Measurements from ENCODE around the gene OR10G3. TPM values are rescaled to one million over a fixed set of nuclear protein-coding genes. Genes with fewer than 3 reads are reported as not detected.
A peak's percentile ranks its signal among the peaks of the same experiment; 100 is the strongest.

OR10G3 gene
- total RNA-seq, 1 experiment from 2014 or later: not detected

GRCh38 chr14:21527318-21527679 is 52.6 kb downstream of the OR10G3 start:
- Histone ChIP-seq H4K5ac (ENCODE audit: insufficient read length, low read depth, low read length) (no peak overlapping the region), H4K91ac (ENCODE audit: insufficient read length, low read depth, low read length) (no peak overlapping the region), H2BK120ac (ENCODE audit: low read depth, low read length, poor library complexity, severe bottlenecking) (peak overlapping the region; percentile 12), H3K4me2 (ENCODE audit: insufficient read depth, insufficient read length, low read length) (peak overlapping the region; percentile 65), H2BK5ac (ENCODE audit: insufficient read length, low read length) (no peak overlapping the region), H3K27me3 (ENCODE audit: insufficient read depth, low read length) (no peaks in the 10 kb centered on the region), H2BK12ac (ENCODE audit: insufficient read length, low read depth, low read length) (no peak overlapping the region), H3K18ac (ENCODE audit: insufficient read length, low read depth, low read length) (no peak overlapping the region), H3K79me2 (ENCODE audit: insufficient read depth, low read length) (peaks cover 19% of the 10 kb centered on the region; the same call in 1 of the 2 replicates), H4K8ac (replicated peaks; ENCODE audit: insufficient read length, low read depth, low read length) (no peak overlapping the region), H2AFZ (ENCODE audit: low read length) (no peak overlapping the region), H3K9ac (ENCODE audit: extremely low read depth, insufficient read length, low read length) (no peak overlapping the region), H3T11ph (ENCODE audit: low read length) (no peak overlapping the region), H3K27ac (ENCODE audit: insufficient read length, low read depth, low read length) (peak overlapping the region; percentile 98), H3K14ac (ENCODE audit: insufficient read depth, low read length) (no peak overlapping the region), H4K20me1 (ENCODE audit: control insufficient read depth, insufficient read depth, insufficient read length) (no peaks in the 10 kb centered on the region), H2BK15ac (ENCODE audit: low read depth, low read length) (no peak overlapping the region), H3K56ac (ENCODE audit: insufficient read length, low read depth, low read length) (no peak overlapping the region), H3K23ac (ENCODE audit: insufficient read length, low read depth, low read length) (no peak overlapping the region), H3K4ac (ENCODE audit: low read depth, low read length) (no peak overlapping the region), H3K9me3 (ENCODE audit: control insufficient read depth, low read depth, low read length) (no peaks in the 10 kb centered on the region), H2AK5ac (ENCODE audit: insufficient read length, low read length) (no peak overlapping the region), H3K79me1 (ENCODE audit: insufficient read depth, low read depth, low read length, poor library complexity, severe bottlenecking) (peaks cover 9% of the 10 kb centered on the region), H3K23me2 (ENCODE audit: insufficient read length, low read depth, low read length, poor library complexity, severe bottlenecking) (peaks cover 8% of the 10 kb centered on the region), H2BK20ac (ENCODE audit: low read depth, low read length, poor library complexity, severe bottlenecking) (no peak overlapping the region), H3K4me1 (ENCODE audit: insufficient read depth, low read length) (peaks cover 12% of the 10 kb centered on the region; the same call in 1 of the 2 replicates)
- H3K36me3 Mint-ChIP-seq (ENCODE audit: insufficient read depth in 1 of 3, low read depth in 3 of 3): peaks cover 40 to 65% (median 46%) of the 10 kb centered on the region in 3 experiments
- H3K4me3 Mint-ChIP-seq: peak overlapping the region; percentile 83 to 86
- no peaks in the 10 kb centered on the region for H3K9me3 Mint-ChIP-seq
- no peak for TF ChIP-seq CTCF (conservative IDR thresholded peaks at IDR 0.05)
- no peaks in the 10 kb centered on the region for H3K27me3 Mint-ChIP-seq (ENCODE audit: low read depth)
- peak overlapping the region; percentile 97 to 100 (median 99) for H3K27ac Mint-ChIP-seq
- WGBS (ENCODE audit: extremely low coverage, insufficient read length, low lambda C conversion rate): no CpG with 5 or more reads among the region's 1 CpG
- peaks cover 70% of the 10 kb centered on the region in 2 experiments for H3K4me1 Mint-ChIP-seq
- DNase-seq: no peak

Data from H9 (cell line).